T-helper 1 cell treated with Interleukin-12 subunit alpha and Interleukin-12 subunit beta and Interleukin-4 antibody, amounts not matched to agents 30 ng/mL and 1 ng/mL, for 36 hours (primary cell): ENCODE measurements around the gene STRAP. TPM values are rescaled to one million over a fixed set of nuclear protein-coding genes. Genes with fewer than 3 reads are reported as not detected.

ENCODE experiments used
- intact Hi-C: fragments of 100-400 bp; cut with micrococcal nuclease; formaldehyde crosslinking; loops from one replicate; pipeline ENCODE4 v1.15.1; 2024
- total RNA-seq: library from RNA; stranded (reverse); gene quantifications from 2 replicates; pipeline ENCODE4 v1.2.3, GENCODE V29; 2022

STRAP gene, protein sequence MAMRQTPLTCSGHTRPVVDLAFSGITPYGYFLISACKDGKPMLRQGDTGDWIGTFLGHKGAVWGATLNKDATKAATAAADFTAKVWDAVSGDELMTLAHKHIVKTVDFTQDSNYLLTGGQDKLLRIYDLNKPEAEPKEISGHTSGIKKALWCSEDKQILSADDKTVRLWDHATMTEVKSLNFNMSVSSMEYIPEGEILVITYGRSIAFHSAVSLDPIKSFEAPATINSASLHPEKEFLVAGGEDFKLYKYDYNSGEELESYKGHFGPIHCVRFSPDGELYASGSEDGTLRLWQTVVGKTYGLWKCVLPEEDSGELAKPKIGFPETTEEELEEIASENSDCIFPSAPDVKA
- 88.4 and 90.8 TPM in 2 replicates for total RNA-seq

DNA sequence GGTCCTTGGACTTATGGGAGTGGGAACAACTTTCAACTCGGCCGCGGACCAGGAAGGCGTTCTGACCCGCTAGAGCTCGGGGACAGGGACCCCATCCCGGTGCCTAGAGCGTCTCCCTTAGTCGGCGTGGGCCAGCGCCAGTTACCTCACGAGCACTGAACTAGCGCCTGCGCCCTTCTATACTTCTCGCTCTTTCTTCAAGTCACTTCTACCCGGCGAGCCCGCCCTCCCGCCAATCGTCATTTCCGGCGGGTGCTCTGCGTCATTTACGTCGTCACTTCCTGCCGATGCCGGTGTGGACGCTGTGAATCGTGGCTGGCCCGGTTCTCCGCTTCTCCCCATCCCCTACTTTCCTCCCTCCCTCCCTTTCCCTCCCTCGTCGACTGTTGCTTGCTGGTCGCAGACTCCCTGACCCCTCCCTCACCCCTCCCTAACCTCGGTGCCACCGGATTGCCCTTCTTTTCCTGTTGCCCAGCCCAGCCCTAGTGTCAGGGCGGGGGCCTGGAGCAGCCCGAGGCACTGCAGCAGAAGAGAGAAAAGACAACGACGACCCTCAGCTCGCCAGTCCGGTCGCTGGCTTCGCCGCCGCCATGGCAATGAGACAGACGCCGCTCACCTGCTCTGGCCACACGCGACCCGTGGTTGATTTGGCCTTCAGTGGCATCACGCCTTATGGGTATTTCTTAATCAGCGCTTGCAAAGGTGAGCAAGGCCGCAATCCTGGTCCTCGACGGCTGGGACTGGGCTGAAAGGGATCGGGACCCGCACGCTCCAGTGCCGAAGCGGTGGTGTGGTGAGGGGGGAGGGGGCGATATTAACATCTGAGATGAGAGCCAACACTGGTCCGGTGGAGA is at the start of gene STRAP:
TSS of gene STRAP (plus strand) at position 270 of the 854 bp plus-strand sequence. CDS start at position 591, 321 bp downstream.
- intact Hi-C loops = loop anchor here (1.0 to 10.0 kb wide), 14 partner anchors 17 to 1626 kb away; partner anchors contain the start of genes ARHGDIB, C12orf60, DERA and EPS8

DNA sequence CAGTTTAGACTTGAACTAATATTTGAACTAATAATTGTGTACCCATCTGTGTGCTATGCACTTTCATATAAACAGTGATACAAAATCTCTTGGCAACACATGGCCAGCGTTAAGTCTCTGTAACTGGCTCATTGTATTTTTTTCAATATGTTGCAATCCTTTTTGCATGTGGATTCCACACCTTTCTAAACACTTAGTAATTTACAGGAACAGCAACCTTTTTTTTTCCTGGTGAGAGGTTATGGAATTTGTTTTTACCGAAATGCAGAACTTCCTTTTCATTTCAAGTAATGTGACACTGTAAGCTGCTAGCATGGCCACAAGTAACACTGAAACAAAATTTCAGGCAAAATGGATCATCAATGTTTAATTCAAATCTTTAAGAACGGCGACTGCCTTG is 47.6 kb upstream of the STRAP start:
- intact Hi-C loops = no loop called here

DNA sequence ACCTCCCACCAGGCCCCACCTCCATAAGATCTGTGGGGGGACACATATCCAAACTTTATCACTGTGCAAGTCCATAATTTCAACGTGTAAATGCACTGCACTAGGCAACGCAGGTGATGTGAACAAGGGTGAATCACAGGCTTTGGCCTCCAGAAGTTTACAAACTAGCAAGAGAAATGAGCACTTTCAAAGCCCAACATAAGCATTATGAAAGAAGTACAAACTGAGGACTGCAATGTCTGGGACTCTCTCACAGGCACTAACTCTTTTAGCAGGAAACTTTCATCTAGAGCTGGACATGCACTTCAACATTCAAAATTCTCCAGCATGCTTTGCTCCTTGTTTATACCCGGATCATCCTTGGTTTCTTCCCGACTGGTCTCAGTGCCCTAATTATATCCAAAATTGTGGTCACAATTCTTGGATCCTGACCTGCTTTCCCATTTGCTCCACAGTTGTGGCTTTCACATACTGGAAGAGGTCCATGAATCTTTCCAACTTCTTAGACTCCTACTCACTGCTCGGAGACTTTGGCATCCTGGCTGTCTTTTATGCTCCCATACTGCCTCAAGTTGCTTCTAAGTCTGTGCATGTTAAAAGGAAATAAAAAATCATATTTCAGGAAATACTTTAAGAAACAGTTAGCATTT is 44.9 kb upstream of the STRAP start:
- intact Hi-C loops = no loop called here

DNA sequence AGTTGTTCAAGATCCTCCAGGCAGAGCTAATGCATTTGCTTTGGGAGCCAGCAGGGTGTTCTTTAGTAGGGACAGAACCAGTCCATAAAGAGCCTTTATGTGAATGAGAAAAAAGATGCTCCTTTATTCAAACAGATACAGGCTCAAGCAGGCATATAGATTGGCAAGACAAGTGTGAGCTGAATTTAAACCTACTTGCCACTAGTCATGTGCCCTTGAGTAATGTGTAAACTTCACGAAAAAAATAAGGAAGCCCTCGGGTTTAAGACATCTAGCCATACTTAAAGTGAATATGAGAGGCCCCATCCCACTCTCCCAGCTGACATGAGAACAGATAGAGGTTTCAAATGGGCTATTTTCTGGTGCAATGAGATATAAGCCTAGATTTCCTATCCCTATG is 43.1 kb upstream of the STRAP start:
- intact Hi-C loops = no loop called here

DNA sequence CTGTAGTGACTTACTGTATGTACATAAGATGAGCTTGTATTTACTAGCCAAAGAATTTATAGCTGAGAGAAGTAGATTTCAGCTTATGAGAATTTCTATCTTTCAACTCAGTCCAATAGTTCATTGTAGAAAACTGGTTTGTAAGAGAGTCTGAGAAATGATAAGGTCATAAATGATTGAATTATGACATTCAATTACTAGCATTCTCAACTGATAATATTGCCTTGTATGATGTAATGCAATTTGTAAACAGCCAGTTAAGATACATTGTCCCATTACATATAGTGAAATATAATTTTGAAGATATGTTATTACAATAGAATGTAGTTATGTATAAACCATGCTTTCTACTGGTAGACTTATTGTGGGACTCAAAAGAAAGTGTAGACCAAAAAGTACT is 42.5 kb upstream of the STRAP start:
- intact Hi-C loops = no loop called here

DNA sequence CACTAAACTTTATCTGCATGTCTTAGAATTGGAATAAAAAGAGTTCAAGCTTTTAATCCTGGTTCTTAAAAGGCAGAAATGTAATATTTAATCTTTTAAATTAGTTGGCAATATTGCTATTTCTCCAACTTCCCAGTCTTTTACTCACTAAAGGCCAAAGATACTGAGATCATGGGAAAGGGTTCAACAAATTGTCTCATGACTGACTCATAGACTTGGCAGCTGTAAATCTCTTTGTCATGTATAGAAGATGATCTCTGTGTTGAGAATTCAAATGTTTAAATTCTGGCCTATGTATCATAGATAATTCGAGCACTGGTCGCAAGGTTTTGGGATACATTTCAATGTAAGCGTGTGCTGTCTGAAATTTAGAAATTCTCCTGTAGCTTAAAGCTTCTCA is 40.1 kb upstream of the STRAP start:
- intact Hi-C loops = no loop called here

DNA sequence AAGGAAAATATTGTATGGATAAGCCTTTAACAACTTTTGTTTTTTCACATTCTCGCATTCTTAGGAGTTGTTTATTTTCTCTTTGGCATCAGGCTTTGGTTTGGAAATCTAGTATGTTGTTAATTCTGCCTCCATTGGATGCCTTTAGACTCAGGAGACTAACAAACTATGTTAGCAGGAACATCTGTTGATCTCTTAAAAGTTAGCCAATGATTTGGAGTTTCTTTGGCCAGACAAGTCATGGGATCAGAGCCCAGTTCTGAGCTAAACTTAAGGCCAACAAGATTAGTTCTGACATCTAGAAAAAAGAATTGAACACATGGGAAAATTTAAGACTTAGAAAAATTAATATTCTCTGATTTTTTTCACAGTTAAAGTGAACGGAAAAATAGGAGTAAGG is 35.3 kb upstream of the STRAP start:
- intact Hi-C loops = no loop called here

DNA sequence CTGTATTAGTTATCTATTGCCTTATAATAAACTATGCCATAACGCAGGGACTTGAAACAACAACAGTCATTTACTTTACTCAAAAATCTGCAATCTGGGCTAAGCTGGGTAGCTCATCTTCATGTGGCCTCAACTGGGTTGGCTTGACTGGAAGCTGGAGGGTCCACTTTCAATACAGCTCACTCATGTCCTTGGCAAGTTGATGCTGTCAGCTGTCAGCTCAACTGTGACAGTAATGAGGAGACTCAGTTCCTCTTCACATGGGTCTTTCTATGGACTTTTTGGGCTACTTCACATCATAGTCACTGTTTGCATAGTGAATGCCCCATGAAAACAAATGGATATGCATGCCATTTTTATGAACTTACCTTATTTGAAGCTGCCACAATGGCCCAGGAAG is 33.6 kb upstream of the STRAP start:
- intact Hi-C loops = no loop called here

DNA sequence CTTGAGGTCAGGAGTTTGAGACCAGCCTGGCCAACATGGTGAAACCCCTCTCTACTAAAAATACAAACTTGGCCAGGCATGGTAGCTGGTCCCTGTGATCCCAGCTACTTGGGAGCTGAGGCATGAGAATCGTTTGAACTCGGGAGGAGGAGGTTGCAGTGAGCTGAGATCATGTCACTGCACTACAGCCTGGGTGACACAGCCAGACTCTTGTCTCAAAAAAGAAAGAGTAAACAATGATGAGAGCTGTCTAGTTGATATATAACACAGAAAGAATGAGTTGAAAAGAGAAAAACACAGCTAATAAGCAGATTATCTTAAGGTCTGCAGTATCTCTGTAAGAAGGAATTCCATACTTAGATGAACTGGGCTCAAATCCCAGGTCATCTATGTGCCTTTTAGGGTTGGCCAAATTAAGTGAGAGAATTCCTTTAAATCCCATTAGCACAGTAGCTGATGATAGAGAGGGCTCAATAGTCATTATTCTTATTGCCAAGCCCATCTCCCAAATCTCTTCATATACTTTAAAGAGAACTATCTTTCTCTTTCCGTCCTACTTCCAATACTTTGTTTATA is 31.1 kb upstream of the STRAP start:
- intact Hi-C loops = no loop called here

DNA sequence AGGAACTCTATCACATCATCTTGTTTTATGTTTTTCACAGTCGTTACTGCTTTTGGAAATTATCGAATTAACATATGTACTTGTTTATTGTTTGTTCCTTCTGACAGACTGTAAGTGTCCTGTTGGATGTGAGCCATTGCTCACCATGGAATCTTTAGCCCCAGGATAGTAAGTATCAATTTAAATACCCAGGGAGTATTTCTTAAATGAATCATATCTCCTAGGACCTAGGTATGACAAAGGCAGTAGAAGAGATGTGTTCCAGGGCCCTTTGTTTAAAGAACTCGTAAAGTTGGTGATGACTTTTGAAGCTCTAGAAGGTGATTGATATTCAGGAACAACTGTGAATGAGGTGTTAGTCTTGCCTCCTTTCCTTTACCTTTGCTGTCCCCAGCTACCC is 30.3 kb upstream of the STRAP start:
- intact Hi-C loops = no loop called here

DNA sequence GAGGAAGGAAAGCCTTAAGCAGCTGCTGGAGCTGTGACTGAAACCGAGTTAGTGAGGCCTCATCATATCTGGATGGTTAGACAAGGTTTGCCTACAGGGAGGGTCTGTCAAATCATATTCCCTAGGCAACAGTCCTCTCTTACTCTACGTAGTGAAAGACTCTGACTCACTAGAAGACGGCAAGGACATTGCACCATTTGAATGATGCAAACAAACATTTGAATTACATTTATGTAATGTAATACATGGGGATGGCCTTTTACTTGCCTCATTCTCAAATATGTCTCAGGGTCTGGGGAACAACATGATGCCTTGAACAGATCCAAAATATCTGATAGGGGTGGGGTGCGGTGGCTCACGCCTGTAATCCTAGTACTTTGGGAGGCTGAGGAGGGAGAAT is 29.8 kb upstream of the STRAP start:
- intact Hi-C loops = no loop called here

DNA sequence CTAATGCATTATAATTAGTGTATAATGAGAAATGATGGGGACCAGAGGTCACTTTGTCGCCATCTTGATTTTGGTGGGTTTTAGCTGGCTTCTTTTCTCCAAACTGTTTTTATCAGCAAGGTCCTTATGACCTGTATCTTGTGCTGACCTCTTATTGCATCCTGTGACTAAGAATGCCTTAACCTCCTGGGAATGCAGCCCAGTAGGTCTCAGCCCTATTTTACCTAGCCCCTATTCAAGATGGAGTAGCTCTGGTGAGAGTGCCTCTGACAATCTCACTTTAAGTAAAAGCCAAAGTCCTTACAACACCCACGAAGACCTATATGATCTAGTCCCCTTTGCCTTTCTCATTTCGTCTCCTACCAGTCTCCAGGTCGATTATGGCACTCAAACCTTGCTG is 28.3 kb upstream of the STRAP start:
- intact Hi-C loops = no loop called here

DNA sequence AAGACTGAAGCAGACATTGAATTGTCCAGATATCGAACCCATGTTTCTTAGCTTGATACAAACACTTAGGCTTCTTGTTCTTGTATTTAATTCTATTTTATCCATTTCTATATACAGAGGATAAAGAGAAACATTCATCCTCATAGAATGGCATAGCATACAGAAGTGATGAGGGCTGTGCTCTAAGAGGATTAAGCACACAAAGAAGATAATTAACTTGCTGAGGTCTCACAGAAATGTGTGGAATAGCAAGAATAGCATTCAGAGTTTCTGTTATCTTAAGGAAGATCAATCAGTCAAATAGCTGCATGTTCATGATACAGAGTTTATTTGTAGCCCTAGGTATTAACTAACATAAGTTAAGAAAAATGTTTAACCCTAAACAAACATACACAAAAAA is 27.3 kb upstream of the STRAP start:
- intact Hi-C loops = loop anchor here (5.0 kb wide), 1 partner anchor 68 kb away; the partner anchor contains the start of gene EPS8

DNA sequence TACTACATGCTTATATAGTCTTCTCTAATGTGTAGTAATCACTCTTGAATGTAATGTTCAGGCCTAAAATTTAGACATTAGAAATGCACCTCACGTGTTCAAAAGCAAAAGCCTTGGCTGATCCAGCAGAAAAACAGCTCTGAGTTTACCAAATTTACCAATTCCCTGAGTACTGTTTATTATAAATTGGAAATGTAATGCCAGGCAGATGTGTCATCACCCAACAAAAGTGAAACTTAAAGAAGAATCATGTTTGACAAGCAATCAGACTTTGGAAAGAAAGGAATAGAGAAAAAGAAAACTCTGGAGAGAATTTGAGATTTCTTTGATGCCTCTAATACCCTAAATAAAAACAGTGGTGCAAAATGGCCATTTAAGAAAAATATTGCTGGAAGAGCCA is 26.5 kb upstream of the STRAP start:
- intact Hi-C loops = loop anchor here (1.0 to 5.0 kb wide), 7 partner anchors 43 to 628 kb away; partner anchors contain the start of gene EPS8

DNA sequence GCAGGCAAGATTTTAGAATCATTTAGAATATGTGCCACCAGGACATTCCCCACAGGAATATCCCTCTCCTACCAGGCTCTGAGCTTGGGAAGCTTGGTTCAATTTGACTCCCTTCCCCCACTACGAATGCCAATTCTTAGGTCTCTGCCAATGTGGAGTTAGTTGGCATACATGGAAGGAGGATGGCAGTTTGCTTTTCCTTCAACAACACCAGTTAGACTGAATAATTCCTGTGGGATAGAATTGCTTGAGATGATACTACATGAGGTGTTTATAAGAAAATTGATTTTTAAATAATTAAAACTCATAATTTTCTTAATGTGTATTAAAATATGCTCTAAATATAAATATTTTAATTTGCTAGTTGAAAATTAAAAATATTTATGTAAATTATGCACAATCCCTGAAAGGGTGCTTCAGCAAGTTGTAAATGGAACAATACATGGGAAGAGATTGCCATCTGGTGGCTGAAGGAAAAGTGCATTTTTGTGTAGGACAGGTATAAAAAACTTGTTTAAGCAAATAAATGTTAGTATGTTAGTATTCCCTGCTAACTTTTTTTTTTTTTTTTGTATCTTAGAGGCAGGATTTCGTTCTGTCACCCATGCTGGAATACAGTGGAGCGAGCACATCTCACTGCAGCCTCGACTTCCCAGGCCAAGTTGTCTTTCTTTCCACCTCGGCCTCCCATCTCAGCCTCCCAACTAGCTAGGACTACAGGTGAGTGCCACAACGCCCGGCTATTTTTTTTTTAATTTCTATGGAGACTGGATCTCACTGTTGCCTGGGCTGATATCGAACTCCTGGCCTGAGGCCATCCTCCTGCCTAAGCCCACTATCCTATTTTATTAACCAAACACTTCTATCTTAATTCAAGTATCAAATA is 25.8 kb upstream of the STRAP start:
- intact Hi-C loops = loop anchor here (1.0 to 5.0 kb wide), 7 partner anchors 42 to 629 kb away; partner anchors contain the start of gene EPS8

DNA sequence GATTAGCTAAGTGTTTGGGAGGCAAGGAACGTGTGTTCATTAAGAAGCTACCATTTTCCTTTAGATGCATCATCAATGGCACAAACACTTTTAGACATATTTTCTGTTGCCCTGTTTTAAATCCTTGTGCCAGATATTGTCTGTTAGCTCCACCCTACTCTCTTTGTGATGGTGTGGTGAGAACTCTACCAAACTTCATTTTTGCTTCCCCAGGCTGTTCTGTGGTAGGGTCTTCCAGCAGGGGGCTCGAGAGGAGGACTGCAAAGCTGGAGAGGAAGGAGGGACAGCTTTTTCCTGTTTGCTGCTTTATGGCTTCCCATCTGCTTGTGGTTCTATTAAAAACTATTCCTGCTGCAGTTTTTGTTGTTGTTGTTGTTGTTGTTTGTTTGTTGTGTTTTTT is 23.8 kb upstream of the STRAP start:
- intact Hi-C loops = loop anchor here (2.0 to 5.0 kb wide), 2 partner anchors 71 to 158 kb away; partner anchors contain the start of gene EPS8

DNA sequence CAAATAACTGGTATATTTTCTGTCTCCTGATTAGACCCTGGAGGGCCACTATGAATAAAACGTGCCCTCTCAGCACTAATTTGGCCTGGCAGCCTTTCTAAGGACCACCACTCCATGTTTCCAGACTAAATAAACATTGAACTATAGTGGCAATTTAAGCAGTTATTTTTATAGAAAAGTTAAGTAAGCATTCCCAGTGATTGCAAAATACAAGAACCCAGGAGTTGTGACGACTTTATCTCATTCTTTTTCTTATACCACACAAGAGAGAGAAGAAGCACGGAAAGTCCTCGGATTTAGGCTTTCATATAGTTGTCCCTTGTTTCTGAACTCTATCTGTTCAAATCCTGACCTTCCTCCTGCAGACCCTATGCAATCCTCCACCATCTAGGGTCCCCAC is 23.1 kb upstream of the STRAP start:
- intact Hi-C loops = loop anchor here (2.0 to 5.0 kb wide), 2 partner anchors 72 to 158 kb away; partner anchors contain the start of gene EPS8

DNA sequence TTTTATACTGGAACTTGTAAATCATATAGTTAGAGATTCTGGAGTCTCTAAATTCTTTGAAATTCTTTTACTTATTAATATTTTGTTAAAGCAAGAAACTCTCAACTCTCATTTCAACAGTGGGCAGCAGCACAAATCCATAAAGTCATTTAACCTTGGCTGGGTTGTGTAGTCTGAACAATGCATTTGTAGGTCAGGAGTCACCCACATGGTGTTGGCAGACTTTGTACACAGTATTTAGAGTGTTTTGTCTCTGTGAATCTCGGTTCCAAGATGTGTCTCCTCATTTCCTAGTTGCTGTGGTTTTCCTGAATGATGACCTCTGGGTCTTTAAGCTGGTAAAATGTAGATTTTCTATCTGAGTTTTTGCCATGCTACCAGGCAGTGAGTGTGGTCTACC is 20.8 kb upstream of the STRAP start:
- intact Hi-C loops = no loop called here

DNA sequence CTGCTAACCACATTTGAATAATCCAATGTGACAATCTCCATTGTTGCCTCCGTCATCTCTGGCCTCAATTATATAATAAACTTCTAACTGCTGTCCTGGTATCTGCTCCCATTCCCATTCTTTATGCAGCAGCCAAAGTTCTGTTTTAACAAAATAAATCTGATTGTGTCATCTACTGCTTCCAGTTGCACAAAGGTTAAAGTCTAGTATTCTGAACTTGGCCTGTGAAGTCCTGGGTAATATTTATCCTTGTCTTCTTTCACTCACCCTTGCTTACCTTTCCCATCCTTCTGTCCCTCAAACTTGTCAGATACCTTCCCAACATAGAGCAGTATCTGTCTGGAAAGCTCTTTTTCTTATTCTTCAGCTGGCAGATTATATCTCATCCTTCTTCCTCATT is 19.3 kb upstream of the STRAP start:
- intact Hi-C loops = no loop called here

DNA sequence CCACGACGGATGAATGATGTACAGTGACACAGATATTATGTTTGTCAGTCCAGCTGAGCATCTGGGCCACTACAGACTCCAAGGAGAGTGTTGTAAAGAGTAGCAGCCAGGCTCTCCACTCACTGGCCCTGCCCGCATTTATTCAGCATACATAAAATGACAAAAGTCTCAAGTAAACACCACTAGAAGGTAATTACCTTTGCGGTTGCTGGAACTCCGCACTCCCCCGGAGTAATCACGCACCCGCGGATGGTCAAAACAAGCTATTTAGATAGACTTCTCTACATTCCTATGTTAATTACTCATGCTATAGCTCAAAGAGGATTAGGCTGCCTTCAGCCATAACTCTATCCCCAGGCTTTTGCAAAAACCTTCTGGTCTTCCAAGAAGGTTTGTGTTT is 18.8 kb upstream of the STRAP start:
- intact Hi-C loops = no loop called here
